ENCODE data around the gene BCO1. TPM values are rescaled to one million over a fixed set of nuclear protein-coding genes. Genes with fewer than 3 reads are reported as not detected.

Gene BCO1
- total and polyA plus RNA-seq, 11 donors = 0.70 to 0.75 TPM; not detected in 9

GRCh38 chr16:81324808-81325207 is 86.3 kb downstream of the BCO1 start:
- TF ChIP-seq POLR2A (IDR thresholded peaks at IDR 0.05) (no peak), CTCF (IDR thresholded peaks at IDR 0.05) (no peak)
- no peaks in the 10 kb centered on the region for H3K9me3 ChIP-seq
- 85 to 92% (median 91%) methylated on average over 6 of the region's 6 CpGs for WGBS, 4 donors
- no peak for DNase-seq
- no peak overlapping the region for H3K4me3 ChIP-seq
- no peak overlapping the region for H3K27ac ChIP-seq
- H3K27me3 ChIP-seq = no peaks in the 10 kb centered on the region
- ATAC-seq = no peak
- H3K36me3 ChIP-seq = no peaks in the 10 kb centered on the region
- intact Hi-C loops (cut with DNase I) = no loop called here
- peaks cover 0 to 32% (median under 1%) of the 10 kb centered on the region in 12 donors for H3K4me1 ChIP-seq

DNA sequence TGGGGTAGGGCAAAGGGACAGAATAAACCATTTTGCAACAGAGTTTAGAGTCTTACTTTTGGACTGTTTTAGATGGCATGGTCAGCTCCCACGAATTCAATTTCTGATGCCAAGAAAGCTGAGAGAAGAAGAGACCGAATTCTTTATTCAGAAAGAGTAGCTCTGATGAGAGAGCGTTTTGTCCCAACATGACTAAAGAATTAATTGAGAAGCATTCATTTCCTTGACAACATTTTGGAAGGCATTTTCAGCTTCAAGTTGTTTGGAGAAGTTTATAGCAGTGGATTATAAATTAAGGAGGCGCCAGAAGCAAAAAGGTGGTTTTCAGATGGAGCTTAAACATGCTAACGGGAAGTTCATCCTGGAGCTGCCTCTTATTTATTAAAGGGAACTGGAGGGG is 88.5 kb downstream of the BCO1 start:
- Histone ChIP-seq H3K4me3 (no peak overlapping the region), H3K36me3 (no peaks in the 10 kb centered on the region), H3K4me1 (peaks cover 0 to 20% (median 0%) of the 10 kb centered on the region in 12 donors), H3K9me3 (peaks cover 0 to under 1% (median 0%) of the 10 kb centered on the region in 12 donors), H3K27ac (no peak overlapping the region), H3K27me3 (no peaks in the 10 kb centered on the region)
- 87 to 91% (median 89%) methylated on average over 5 of the region's 5 CpGs for WGBS, 4 donors
- ATAC-seq (no peak), DNase-seq (no peak)
- intact Hi-C loops (cut with DNase I) = no loop called here
- TF ChIP-seq POLR2A (IDR thresholded peaks at IDR 0.05) (no peak), CTCF (IDR thresholded peaks at IDR 0.05) (no peak)

- intact Hi-C loops (cut with DNase I) = no loop called here
- DNase-seq = no peak
Measured at GRCh38 chr16:81327447-81328196, 89.1 kb downstream of the BCO1 start.

More at GRCh38 chr16:81327447-81328196, 89.1 kb downstream of the BCO1 start:
- Histone ChIP-seq H3K9me3 (peaks cover 0 to 6% (median 0%) of the 10 kb centered on the region in 12 donors), H3K4me3 (no peak overlapping the region), H3K36me3 (no peaks in the 10 kb centered on the region), H3K27ac (no peak overlapping the region), H3K4me1 (peaks cover 0 to 20% (median 0%) of the 10 kb centered on the region in 12 donors), H3K27me3 (no peaks in the 10 kb centered on the region)
- TF ChIP-seq POLR2A (IDR thresholded peaks at IDR 0.05) (no peak), CTCF (IDR thresholded peaks at IDR 0.05) (no peak)
- 78 to 87% (median 79%) methylated on average over 8 of the region's 8 CpGs for WGBS, 4 donors
- ATAC-seq = no peak

Measured in heart left ventricle (tissue), 16 donors.